LNCaP clone FGC (cell line): ENCODE results near the gene PLEKHA7.

Source experiments
- DNase-seq: peaks from one replicate; pipeline ENCODE4 v3.0.0-alpha.2; 2011; ENCODE audit warnings: low read depth
- H3K4me3 ChIP-seq: 2 replicates; pipeline ENCODE4 v1.5.1; 2011; ENCODE audit warnings: mild to moderate bottlenecking, low read depth, low read length, control low read depth
- CTCF ChIP-seq: IDR thresholded peaks from 2 replicates; pipeline ENCODE4 v1.5.1; 2012; ENCODE audit warnings: mild to moderate bottlenecking; ENCODE audit not compliant: control insufficient read depth, insufficient read depth; ENCODE audit errors: extremely low read depth

Gene PLEKHA7

GRCh38 chr11:16813126-16813525 is 201.1 kb downstream of the PLEKHA7 start:
- no peak overlapping the region for H3K4me3 ChIP-seq
- DNase-seq = no peak
- no peak for TF ChIP-seq CTCF

- DNase-seq = no peak
- no peak overlapping the region for H3K4me3 ChIP-seq
- TF ChIP-seq CTCF = no peak
Measured at GRCh38 chr11:16812274-16812673, 201.9 kb downstream of the PLEKHA7 start.

GRCh38 chr11:16811136-16812020 is 202.8 kb downstream of the PLEKHA7 start:
- H3K4me3 ChIP-seq = no peak overlapping the region
- no peak for DNase-seq
- no peak for TF ChIP-seq CTCF

- no peak overlapping the region for H3K4me3 ChIP-seq
- DNase-seq = peak; percentile 76
- no peak for TF ChIP-seq CTCF
Measured at GRCh38 chr11:16809886-16810668, 204.1 kb downstream of the PLEKHA7 start.

- no peak for TF ChIP-seq CTCF
- DNase-seq = no peak
- no peak overlapping the region for H3K4me3 ChIP-seq
Measured at GRCh38 chr11:16807306-16807705, 206.9 kb downstream of the PLEKHA7 start.

GRCh38 chr11:16806791-16807190 is 207.4 kb downstream of the PLEKHA7 start:
- TF ChIP-seq CTCF = no peak
- no peak overlapping the region for H3K4me3 ChIP-seq
- DNase-seq = no peak
